GM21381 (cell line): Measurements from ENCODE around the gene ADCY5.

Source experiments
- ATAC-seq: cut with Tn5 transposase; IDR thresholded peaks from one replicate; pipeline ENCODE4 v1.9.1; 2021; ENCODE audit warnings: mild to moderate bottlenecking, moderate library complexity; ENCODE audit not compliant: unreplicated experiment

Gene ADCY5

GRCh38 chr3:123411340-123412040 lies 37.4 kb downstream of the ADCY5 start:
- no peak for ATAC-seq

GRCh38 chr3:123410149-123410515 lies 38.8 kb downstream of the ADCY5 start:
- ATAC-seq: no peak

GRCh38 chr3:123409443-123410148 lies 39.3 kb downstream of the ADCY5 start:
- no peak for ATAC-seq

- ATAC-seq: no peak
Measured at GRCh38 chr3:123406598-123406997, 42.3 kb downstream of the ADCY5 start.

- no peak for ATAC-seq
Measured at GRCh38 chr3:123405936-123406510, 42.9 kb downstream of the ADCY5 start.

- no peak for ATAC-seq
Measured at GRCh38 chr3:123405021-123405420, 43.9 kb downstream of the ADCY5 start.

GRCh38 chr3:123404391-123404790 lies 44.5 kb downstream of the ADCY5 start:
- no peak for ATAC-seq

GRCh38 chr3:123401836-123402530 lies 46.9 kb downstream of the ADCY5 start:
- no peak for ATAC-seq

- ATAC-seq: no peak
Measured at GRCh38 chr3:123400169-123400568, 48.7 kb downstream of the ADCY5 start.

- no peak for ATAC-seq
Measured at GRCh38 chr3:123399653-123400052, 49.2 kb downstream of the ADCY5 start.

- no peak for ATAC-seq
Measured at GRCh38 chr3:123397921-123398785, 50.7 kb downstream of the ADCY5 start.

GRCh38 chr3:123397050-123397590 lies 51.8 kb downstream of the ADCY5 start:
- no peak for ATAC-seq

- no peak for ATAC-seq
Measured at GRCh38 chr3:123396171-123397049, 52.5 kb downstream of the ADCY5 start.

- no peak for ATAC-seq
Measured at GRCh38 chr3:123395235-123395634, 53.7 kb downstream of the ADCY5 start.

- no peak for ATAC-seq
Measured at GRCh38 chr3:123394391-123395020, 54.4 kb downstream of the ADCY5 start.

GRCh38 chr3:123392871-123393620 lies 55.8 kb downstream of the ADCY5 start:
- ATAC-seq: no peak

GRCh38 chr3:123392368-123392767 lies 56.5 kb downstream of the ADCY5 start:
- ATAC-seq: no peak

GRCh38 chr3:123390865-123391600 lies 57.9 kb downstream of the ADCY5 start:
- ATAC-seq: no peak
